Measurements from ENCODE around the gene SUPT3H.

The SUPT3H gene

GRCh38 chr6:45387236-45387635 lies 9.5 kb upstream of the SUPT3H start:
- DNase-seq = no peak

GRCh38 chr6:45386501-45386900 lies 8.8 kb upstream of the SUPT3H start:
- no peak for DNase-seq

- no peak for DNase-seq
These were observed 4.7 kb upstream of the SUPT3H start for GRCh38 chr6:45382391-45382790.

GRCh38 chr6:45378334-45378926 lies 696 bp upstream of the SUPT3H start:
- no peak for DNase-seq

- no peak for DNase-seq
These were observed 636 bp downstream of the SUPT3H start for GRCh38 chr6:45377043-45377553.

GRCh38 chr6:45376310-45377042 lies 1.3 kb downstream of the SUPT3H start:
- DNase-seq = no peak

- DNase-seq = no peak
These were observed 2.3 kb downstream of the SUPT3H start for GRCh38 chr6:45375449-45375848.

GRCh38 chr6:45371924-45372573 lies 5.7 kb downstream of the SUPT3H start:
- DNase-seq = no peak

- no peak for DNase-seq
These were observed 7.9 kb downstream of the SUPT3H start for GRCh38 chr6:45369870-45370269.

- no peak for DNase-seq
These were observed 9.7 kb downstream of the SUPT3H start for GRCh38 chr6:45367999-45368398.

- no peak for DNase-seq
These were observed 11.2 kb downstream of the SUPT3H start for GRCh38 chr6:45366534-45366933.

GRCh38 chr6:45365036-45365435 lies 12.7 kb downstream of the SUPT3H start:
- no peak for DNase-seq

- DNase-seq = no peak
These were observed 13.3 kb downstream of the SUPT3H start for GRCh38 chr6:45364466-45364865.

GRCh38 chr6:45353654-45354053 lies 24.1 kb downstream of the SUPT3H start:
- no peak for DNase-seq

- no peak for DNase-seq
These were observed 26.1 kb downstream of the SUPT3H start for GRCh38 chr6:45351667-45352066.

- no peak for DNase-seq
These were observed 26.7 kb downstream of the SUPT3H start for GRCh38 chr6:45351076-45351475.

GRCh38 chr6:45350186-45350710 lies 27.5 kb downstream of the SUPT3H start:
- no peak for DNase-seq

GRCh38 chr6:45344900-45345299 lies 32.8 kb downstream of the SUPT3H start:
- no peak for DNase-seq

- DNase-seq = no peak
These were observed 49.2 kb downstream of the SUPT3H start for GRCh38 chr6:45328523-45328922.

- DNase-seq = no peak
These were observed 49.7 kb downstream of the SUPT3H start, which contains the start of gene RUNX2 for GRCh38 chr6:45327956-45328522. TSS of gene RUNX2 (plus strand) at chr6:45328330. CDS start at chr6:45328727, 397 bp downstream.

- DNase-seq = no peak
These were observed 50.9 kb downstream of the SUPT3H start for GRCh38 chr6:45326698-45327417.

GRCh38 chr6:45323656-45324224 lies 54.0 kb downstream of the SUPT3H start:
- peak; percentile 31 for DNase-seq

Data from CD4-positive, alpha-beta T cell treated with Interleukin-17A for 1 hour (primary cell).